HG02588 (cell line): ENCODE measurements around the gene DYDC1.
"Not testable (repeated sequence)": the region's sequence is repeated elsewhere in the genome, so short reads cannot be mapped to it uniquely, and the experiment has no call there.

Experiments
- ATAC-seq: cut with Tn5 transposase; IDR thresholded peaks from one replicate; pipeline ENCODE4 v1.9.1; 2021; ENCODE audit warnings: mild to moderate bottlenecking, moderate library complexity; ENCODE audit not compliant: unreplicated experiment

The DYDC1 gene

DNA sequence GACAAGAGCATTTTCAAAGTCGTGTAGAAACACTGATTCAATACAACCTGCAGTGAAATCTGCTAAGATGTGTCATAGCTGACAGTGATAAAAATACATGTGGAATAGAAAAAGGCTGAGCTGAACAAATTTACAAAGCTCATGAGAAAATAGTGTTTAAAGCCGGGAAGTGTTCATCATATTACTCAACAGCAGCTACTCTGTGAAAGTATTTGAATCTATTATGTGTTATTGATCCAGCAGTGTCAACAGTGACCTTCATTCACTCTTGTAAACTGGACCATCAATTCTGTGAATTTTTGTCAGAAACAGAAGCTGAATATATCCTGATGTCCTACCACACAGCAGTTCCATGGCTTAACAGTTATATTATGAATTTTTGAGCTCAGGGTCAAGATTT, 11.6 kb downstream of the DYDC1 start:
- ATAC-seq, result no peak

DNA sequence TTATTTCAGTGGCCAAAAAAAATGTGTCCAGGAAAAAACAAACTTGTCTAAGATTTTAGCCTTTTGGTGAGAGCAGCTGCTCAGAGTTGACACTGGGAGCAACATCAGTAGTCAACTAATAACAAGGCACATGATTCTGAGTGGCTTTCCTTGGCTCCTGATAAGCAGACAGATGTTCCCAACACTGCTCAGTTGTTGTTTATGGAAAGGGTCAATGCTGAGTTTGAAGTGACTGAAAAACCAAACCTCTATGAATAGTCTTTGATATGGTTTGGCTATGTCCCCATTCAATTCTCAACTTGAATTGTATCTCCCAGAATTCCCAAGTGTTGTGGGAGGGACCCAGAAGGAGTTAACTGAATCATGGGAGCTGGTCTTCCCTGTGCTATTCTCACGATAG, 12.3 kb downstream of the DYDC1 start:
- no peak for ATAC-seq

DNA sequence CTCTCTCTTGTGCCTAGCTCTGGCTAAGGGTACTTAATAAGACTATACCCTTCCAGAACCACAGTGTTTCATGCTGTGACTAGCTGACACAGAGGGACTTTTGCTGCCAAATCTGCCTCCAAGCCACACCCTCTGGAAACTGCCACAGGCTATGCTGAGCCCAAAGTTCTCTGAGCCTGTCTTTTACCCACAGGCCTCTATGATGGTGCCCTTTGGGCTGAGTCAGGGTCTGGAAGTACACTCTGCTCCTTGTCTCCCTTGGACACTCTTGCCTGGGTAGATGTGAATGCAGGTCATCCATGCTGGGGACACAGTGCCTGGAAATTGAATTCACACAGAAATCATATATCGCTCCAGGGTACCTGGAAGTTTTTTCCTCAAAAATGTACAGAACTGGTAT, 22.6 kb downstream of the DYDC1 start:
- no peak for ATAC-seq

DNA sequence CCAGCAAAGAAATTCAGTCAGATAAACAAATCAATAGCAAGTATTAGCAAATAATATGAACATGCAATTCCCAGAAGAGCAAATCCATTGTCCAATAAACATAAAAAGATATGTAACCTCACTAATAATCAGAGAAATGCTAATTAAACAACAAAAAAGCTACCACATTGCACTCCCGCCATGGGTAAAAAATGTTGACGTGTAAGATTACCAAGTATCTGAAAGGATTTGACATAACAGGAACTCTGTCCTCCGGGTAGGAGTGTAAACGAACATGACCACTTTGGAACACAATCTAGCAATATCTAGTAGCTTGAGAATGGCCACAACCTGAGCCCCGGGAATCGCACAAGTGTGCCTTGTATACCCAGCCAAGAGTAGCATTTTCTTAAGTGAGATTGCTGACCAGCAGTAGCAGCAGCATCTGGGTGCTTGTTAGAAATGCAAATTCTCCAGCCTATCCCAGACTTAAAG, 31.6 kb downstream of the DYDC1 start:
- no peak for ATAC-seq

DNA sequence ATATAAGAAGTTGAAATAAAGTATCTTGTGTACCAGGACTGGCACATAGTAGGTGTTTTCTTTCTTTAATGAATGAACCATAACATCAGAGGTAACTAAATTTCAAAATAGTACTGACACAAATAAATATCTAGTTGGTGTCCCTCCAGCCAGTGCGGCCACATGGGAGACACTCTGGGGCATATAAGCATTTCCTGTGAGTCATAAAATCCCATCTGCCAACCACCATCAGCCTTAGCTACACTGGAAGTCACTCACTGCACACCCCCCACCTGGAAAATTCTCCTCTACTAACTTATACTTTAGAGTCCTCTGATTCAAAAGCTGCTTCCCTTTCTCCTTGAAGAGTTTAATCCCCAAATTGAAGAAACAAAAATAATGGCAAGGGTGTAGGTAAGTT, 32.5 kb downstream of the DYDC1 start:
- no peak for ATAC-seq

DNA sequence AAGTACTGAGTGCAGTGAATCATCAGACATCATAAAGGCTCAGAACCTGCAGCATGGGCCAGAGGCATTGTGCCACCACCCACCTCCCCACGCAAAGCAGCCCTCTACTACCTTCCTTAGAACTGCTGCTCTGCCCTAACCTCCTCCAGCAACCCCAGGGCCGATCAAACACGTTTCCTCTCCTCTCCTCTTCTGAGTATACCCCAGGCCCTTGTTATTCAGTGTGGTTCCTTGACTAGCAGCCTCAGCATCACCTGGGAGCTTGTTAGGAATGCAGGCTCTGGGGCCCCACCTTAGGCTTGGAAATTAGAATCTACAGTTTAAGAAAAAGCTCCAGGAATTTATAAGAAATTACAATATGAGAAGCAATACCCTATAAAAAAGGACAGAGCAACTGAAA, 33.2 kb downstream of the DYDC1 start:
- ATAC-seq, result no peak

DNA sequence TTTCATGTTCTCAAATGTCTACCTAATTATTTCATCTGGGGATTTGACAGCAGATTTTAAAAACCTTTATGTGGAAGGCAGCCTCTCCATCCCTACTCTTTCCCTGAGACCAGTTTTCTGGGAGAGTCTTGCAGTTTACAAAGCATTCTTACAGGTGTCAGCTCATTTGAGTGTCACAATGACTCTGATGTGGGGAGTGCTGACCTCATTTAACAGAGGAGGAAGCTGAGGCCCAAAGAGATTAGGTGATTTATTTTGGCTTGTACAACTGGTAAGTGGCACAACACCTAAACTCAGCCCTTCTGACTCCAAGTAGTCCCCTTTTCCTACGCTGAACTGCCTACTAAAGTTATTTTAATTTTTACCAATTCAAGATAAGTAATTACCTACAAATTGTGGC, 33.8 kb downstream of the DYDC1 start:
- no peak for ATAC-seq

DNA sequence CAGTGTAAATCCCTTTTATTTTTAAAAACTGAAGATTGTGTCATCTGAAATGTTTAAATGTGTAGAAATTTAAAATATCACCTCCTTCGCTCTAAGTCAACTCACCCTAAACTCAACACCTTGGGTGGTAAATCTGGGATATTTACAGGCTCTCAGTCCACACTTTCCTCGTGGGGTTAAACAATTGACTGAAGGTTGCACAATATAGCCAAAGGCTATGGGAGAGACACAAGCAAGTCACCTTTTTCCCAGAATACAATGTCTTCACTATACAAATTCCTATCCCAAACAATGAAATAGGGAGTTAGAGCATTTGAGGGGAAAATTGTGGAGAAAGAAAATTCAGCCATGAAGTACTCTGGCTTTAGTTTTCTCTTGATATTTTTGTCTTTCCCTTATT, 34.4 kb downstream of the DYDC1 start:
- no peak for ATAC-seq

DNA sequence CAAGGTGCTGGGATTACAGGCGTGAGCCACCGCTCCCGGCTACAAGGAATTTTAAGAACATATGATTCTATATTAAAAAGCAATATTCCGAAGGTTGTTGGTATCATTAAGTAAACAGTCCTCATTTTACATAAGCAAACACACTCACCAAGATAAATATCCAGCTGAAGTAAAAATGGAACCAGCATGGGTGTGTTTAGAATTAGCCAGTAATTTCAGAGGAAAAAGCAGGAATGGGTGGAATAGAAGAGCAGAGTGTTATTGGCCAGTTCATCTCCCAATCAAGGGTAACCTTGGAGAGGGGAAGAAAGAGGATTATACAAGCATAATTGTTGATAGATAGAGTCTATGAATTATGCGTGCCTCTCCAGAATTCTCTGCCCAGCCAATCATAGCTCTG, 35.4 kb downstream of the DYDC1 start:
- no peak for ATAC-seq

DNA sequence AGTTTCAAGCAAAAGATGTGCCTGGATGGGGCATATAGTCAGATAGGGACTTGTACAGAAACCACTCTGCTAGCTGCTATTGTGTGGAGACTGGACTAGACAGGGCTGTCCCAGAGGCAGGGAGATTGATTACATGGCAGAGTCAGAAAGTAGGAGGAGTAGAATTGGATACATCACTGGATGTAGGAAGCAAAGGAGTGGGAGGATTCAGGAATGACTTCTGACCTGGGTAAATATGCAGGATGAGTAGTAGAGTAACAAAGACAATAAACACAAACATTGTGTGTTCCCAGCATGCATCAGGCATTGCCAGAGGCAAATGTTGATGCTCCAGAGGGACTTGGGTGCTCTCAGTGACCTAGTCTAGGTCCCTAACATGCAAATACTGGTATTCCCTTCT, 36.2 kb downstream of the DYDC1 start:
- no peak for ATAC-seq

DNA sequence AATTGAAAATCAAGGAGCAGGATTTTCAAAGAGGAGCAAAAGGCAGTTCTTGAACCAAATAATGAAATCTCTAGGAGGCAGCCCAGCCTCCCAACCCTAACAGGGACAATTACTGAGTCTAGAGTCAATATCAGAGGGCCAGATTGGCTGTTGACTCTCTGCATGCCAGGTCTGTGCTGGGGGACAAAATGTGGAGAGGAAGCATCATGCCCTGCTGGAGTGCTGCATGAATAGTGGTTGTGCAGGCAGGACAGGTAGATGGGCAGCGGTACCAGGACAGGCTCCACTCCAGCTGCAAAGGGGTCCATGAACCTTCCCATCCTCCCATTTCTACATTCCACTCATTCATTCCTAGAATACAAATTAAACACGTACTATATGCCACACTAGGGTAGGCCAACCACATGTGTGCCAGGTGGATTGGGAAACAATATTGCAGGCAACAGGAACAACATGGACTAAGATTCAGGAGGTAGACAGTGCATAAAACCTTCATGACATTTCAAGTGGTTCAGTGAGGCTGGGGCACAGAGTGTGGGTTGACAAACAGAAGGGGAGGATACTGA, 36.7 kb downstream of the DYDC1 start:
- ATAC-seq, result no peak

DNA sequence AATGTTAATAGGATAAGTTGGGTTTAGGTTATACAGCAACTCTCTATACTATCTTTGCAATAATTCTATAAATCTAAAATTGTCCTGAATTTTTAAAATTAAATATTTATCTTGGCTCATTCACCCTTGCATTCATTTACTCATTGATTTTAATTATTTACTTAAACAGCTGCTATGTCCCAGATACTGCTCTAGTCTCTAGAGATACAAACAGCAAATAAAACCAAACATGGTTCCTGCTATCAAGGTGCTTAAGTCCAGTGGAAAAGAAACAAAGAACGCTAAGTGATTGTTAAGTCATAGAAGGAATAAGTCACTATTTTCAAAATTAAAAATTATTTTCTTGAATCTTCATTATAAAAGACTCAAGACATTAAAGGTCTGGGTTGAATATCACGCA, 37.2 kb downstream of the DYDC1 start:
- ATAC-seq, result no peak

DNA sequence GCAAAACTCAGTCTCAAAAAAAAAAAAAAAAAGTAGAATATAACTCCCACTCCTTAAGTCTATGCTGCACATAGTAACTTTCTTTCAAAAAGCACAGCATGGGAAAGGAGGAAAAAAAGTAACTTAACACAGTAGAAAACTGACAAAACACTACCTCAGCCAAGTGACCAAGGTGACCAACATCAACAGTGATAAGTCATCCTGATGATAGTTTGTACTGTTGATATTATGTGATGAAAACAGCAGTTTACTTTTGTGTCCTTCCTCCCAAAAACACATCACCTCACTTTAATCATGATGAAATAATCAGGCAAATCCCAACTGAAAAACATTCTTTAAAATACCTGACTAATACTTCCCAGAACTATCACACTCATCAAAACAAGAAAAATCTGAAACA, 37.8 kb downstream of the DYDC1 start:
- no peak for ATAC-seq

DNA sequence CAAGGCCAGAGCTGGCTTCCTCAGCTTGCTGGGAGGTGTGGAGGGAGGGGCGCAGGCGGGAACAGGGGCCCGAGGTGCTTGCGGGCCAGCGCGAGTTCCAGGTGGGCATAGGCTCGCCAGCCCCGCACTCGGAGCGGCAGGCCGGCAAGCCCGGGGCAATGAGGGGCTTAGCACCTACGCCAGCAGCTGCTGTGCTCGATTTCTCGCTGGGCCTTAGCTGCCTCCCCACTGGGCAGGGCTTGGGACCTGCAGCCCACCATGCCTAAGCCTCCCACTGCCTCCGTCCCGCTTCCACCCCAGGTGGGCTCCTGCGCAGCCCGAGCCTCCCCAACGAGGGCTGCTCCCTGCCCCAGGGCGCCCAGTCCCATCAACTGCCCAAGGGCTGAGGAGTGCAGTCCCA, 41.2 kb downstream of the DYDC1 start:
- no peak for ATAC-seq

DNA sequence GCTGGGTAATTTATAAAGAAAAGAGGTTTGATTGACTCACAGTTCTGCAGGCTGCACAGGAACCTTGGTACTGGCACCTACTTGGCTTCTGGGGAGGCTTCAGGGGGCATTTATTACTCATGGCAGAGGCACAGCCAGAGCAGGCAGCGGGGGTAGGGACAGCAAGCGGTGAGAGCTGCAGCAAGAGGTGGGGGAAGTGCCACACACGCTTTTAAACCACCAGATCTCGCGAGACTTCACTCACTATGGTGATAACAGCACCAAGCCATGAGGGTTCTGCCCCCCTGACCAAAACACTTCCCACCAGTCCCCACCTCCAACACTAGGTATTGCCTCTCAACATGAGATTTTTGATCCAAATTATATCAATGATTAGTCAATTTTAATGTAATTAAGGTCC, 43.0 kb downstream of the DYDC1 start:
- no peak for ATAC-seq

DNA sequence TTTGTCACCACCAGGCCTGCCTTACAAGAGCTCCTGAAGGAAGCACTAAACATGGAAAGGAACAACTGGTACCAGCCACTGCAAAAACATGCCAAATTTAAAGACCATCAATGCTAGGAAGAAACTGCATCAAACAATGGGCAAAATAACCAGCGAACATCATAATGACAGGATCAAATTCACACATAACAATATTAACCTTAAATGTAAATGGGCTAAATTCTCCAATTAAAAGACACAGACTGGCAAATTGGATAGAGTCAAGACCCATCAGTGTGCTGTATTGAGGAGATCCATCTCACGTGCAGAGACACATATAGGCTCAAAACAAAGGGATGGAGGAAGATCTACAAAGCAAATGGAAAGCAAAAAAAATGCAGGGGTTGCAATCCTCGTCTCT, 50.6 kb downstream of the DYDC1 start:
- not testable (repeated sequence) for ATAC-seq

DNA sequence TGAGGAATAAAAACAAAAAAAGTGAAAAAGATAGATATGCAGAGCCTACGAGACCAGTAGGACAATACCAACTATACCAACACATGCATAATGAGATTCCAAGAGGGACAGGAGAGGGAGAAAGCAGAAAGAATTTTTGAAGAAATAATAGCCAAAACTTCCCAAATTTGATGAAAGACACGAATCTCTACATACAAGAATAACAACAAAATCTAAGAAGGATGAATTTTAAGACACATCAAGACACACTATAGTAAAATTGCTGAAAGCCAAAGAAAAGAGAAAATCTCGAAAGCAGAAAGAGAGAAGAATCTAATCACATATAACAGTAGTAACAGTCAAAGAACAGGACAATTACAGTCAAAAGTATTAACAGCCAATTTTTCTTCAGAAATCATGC, 59.6 kb downstream of the DYDC1 start:
- no peak for ATAC-seq

DNA sequence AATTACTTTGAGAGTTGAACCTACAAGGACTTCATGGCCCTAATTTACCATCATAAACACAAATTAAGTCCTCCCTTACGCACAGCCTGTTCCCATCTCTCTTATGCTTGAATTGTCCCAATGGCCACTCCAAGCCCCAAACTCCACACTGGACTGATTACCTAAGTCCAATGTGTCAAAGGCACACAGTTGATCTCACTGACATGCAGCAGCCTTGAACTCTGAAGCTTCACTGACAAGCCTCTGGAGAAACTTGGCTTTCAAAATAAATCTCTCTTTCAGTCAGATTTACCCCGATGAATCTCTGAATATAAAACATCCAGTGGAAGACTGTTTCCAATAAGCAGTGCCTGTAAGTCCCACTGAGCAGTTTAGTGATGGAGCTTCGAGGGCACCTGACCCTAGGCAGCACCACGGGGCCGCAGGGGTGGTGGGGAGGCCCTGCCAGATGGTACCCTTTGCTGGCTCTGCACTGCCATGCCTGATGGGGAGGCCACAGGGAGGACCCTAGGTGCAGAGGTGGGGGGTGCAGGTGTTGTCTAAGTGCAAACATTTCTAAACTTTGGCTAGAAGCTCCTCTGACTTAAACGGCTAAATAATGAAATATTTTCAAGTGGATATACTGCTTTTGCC, 63.8 kb downstream of the DYDC1 start:
- ATAC-seq, result no peak

DNA sequence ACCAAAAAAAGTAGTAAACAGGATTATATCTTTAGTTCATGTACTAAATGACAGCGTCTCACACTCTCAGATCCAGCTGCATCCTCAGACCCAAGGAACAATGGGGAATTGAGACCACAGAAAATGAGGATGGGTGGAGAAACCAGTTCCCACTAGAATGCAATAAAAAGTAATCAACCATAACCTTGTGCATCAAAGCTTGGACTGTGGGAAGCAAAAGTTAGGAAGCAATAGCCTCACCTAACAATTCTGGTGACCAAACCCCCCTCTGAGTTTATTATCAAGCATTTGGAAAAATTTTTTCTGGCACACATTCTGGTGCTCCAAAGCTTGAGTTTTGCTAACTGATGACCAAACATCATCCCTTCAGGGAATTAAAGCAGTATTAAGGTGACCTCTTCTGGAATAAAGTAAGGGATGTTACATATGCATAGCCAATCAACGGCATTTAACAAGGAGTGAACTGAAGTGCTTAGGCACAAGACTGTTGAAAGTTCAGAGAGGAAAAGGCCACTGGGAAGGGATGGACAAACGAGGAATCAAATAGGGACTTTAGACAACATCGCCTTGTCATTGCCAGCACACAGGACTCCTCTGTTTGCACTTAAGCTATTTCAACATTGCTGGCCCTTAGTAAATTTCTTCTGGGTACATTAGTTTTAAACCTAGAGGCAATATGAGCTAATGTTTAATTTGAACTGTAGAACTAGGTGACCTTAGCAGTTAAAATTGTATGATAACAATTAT, 65.9 kb downstream of the DYDC1 start:
- no peak for ATAC-seq

DNA sequence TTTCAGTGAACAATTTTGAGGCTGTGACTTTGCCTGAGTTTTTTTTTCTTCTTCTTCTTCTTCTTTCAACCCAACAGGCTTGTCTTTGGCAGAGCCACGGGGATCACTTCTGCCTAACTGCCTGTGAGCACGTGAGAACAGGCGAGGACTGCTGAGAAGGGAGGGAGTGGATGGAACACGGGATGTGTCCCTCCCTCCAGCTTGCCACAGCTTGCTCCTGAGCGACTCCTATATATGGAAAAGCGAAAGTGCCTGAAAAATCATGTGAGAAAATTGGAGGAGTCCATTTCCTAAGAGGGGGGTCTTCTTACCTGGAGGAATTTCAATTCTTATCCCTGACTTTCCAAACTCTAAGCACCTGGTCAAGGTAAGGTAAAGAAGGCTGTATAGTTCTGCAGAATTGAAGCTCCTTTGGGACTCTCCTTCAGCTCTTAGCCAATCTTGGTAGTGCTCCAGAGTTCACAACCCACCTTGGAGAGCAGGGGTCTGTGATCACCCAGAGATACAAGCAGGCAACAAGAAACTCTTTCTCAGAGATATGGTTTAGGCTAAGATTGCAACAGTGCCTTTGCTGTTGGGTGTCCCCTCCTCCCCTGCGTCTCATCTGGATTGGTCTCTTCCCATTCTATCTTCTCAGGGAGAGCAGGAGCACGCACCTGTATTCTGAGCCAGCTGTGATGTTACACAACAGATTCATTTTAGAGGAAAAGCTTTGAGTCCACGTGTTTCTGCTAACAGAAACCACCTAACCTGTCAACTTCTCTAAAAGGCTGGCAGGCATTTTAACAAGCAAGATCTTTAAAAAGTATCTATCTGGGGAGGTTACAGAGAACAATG, 66.9 kb downstream of the DYDC1 start, which contains the start of gene MAT1A:
Gene MAT1A, minus strand, starts transcription at position 208 of the 837 bp plus-strand sequence. CDS start 235 bp downstream, outside the sequence.
- no peak for ATAC-seq

DNA sequence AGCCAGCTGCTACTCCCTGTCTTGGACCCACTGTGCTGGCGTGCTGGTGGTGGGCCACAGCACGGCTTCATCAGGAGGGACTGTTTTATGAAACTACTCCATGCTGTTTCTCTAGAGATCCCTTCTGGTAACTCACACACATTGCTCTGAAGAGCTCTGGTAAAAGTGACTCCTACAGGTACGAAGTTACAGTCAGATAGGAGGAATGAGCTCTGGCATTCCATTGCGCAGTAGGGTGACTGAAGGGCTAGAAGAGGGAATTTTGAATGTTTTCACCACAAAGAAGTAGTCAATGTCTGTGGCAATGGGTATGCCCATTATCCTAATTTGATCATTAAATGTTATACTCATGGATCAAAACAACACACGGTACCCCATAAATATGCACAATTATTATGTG, 67.7 kb downstream of the DYDC1 start:
- no peak for ATAC-seq
